Liver (tissue), 9 donors: ENCODE data around the gene CEP295NL. TPM values are rescaled to one million over a fixed set of nuclear protein-coding genes. Genes with fewer than 3 reads are reported as not detected.

Experiments
- DNase-seq: peaks from one replicate; pipeline ENCODE4 v3.0.0-alpha.2; 2017; ENCODE audit warnings: low spot score
- H3K27ac ChIP-seq, 2 donors: one replicate each; pipeline ENCODE4 v1.7.0; 2013; ENCODE audit warnings: inconsistent platforms in 2 of 2, low read length in 2 of 2, control low read depth in 1 of 2, low read depth in 1 of 2, mild to moderate bottlenecking in 1 of 2
- H3K27me3 ChIP-seq, 4 donors: one replicate each; pipeline versions ENCODE4 v1.6.1 to v1.7.0; 2013; ENCODE audit warnings: low read length in 3 of 4, inconsistent platforms in 1 of 4, mild to moderate bottlenecking in 1 of 4, moderate library complexity in 1 of 4; ENCODE audit not compliant: control insufficient read depth in 4 of 4, insufficient read depth in 4 of 4
- H3K36me3 ChIP-seq, 4 donors: one replicate each; pipeline versions ENCODE4 v1.6.1 to v1.7.0; 2013; ENCODE audit warnings: low read length in 3 of 4, mild to moderate bottlenecking in 3 of 4, low read depth in 1 of 4, moderate library complexity in 1 of 4; ENCODE audit not compliant: control insufficient read depth in 4 of 4, insufficient read depth in 3 of 4
- H3K4me1 ChIP-seq, 4 donors: one replicate each; pipeline versions ENCODE4 v1.6.1 to v1.7.0; 2013; ENCODE audit warnings: low read length in 3 of 4, mild to moderate bottlenecking in 3 of 4, moderate library complexity in 1 of 4; ENCODE audit not compliant: control insufficient read depth in 4 of 4, insufficient read depth in 4 of 4
- H3K4me3 ChIP-seq, 3 donors: one replicate each; pipeline versions ENCODE4 v1.6.1 to v1.7.0; 2013; ENCODE audit warnings: low read length in 3 of 3, control low read depth in 1 of 3, low read depth in 1 of 3, mild to moderate bottlenecking in 1 of 3
- H3K9ac ChIP-seq, 2 donors: one replicate each; pipeline ENCODE4 v1.7.0; 2013; ENCODE audit warnings: low read length in 2 of 2, mild to moderate bottlenecking in 2 of 2, moderate library complexity in 2 of 2, control low read depth in 1 of 2, low read depth in 1 of 2
- H3K9me3 ChIP-seq, 4 donors: one replicate each; pipeline versions ENCODE4 v1.6.1 to v1.7.0; 2013; ENCODE audit warnings: low read length in 3 of 4; ENCODE audit not compliant: control insufficient read depth in 4 of 4
- ATF3 ChIP-seq: IDR thresholded peaks from 2 replicates; pipeline ENCODE4 v1.6.1; 2016; ENCODE audit warnings: antibody characterized with exemption
- CTCF ChIP-seq: fragments of 150-350 bp; IDR thresholded peaks from 2 replicates; pipeline ENCODE4 v1.5.1; 2017; ENCODE audit warnings: improper control_type of control experiment, low read depth, low read length; ENCODE audit not compliant: missing input control
- EGR1 ChIP-seq, 2 donors: IDR thresholded peaks; 2 replicates each; pipeline ENCODE4 v1.6.1; 2016 to 2018; ENCODE audit warnings: antibody characterized with exemption in 2 of 2, low read depth in 2 of 2
- FOXA2 ChIP-seq: IDR thresholded peaks from 2 replicates; pipeline ENCODE4 v1.6.1; 2016; ENCODE audit warnings: antibody characterized with exemption
- GABPA ChIP-seq, 2 donors: IDR thresholded peaks in 1 of 2; conservative IDR thresholded peaks in 1 of 2; 2 replicates each; pipeline ENCODE4 v1.6.1; 2016; ENCODE audit warnings: antibody characterized with exemption in 2 of 2, mild to moderate bottlenecking in 1 of 2, moderate library complexity in 1 of 2
- HNF4A ChIP-seq, 2 donors: conservative IDR thresholded peaks; 2 replicates each; pipeline ENCODE4 v1.6.1; 2016; ENCODE audit warnings: antibody characterized with exemption in 2 of 2, mild to moderate bottlenecking in 2 of 2
- HNF4G ChIP-seq: IDR thresholded peaks from 2 replicates; pipeline ENCODE4 v1.6.1; 2016; ENCODE audit warnings: antibody characterized with exemption
- JUND ChIP-seq, 2 donors: IDR thresholded peaks; 2 replicates each; pipeline ENCODE4 v1.6.1; 2016; ENCODE audit warnings: antibody characterized with exemption in 2 of 2
- MAX ChIP-seq: IDR thresholded peaks from 2 replicates; pipeline ENCODE4 v1.6.1; 2016; ENCODE audit warnings: antibody characterized with exemption
- NR2F2 ChIP-seq: IDR thresholded peaks from 2 replicates; pipeline ENCODE4 v1.6.1; 2016; ENCODE audit warnings: antibody characterized with exemption
- REST ChIP-seq: IDR thresholded peaks from 2 replicates; pipeline ENCODE4 v1.6.1; 2016; ENCODE audit warnings: antibody characterized with exemption, mild to moderate bottlenecking
- RXRA ChIP-seq, 2 donors: IDR thresholded peaks; 2 replicates each; pipeline ENCODE4 v1.6.1; 2017 to 2018; ENCODE audit warnings: antibody characterized with exemption in 2 of 2, mild to moderate bottlenecking in 1 of 2
- SP1 ChIP-seq: IDR thresholded peaks from 2 replicates; pipeline ENCODE4 v1.6.1; 2018; ENCODE audit warnings: antibody characterized with exemption, mild to moderate bottlenecking
- TAF1 ChIP-seq: conservative IDR thresholded peaks from 2 replicates; pipeline ENCODE4 v1.6.1; 2016; ENCODE audit warnings: antibody characterized with exemption, mild to moderate bottlenecking
- YY1 ChIP-seq: IDR thresholded peaks from 2 replicates; pipeline ENCODE4 v1.6.1; 2016; ENCODE audit warnings: antibody characterized with exemption, mild to moderate bottlenecking
- ZBTB33 ChIP-seq: IDR thresholded peaks from 2 replicates; pipeline ENCODE4 v1.6.1; 2016; ENCODE audit warnings: antibody characterized with exemption
- WGBS: extraction: QIAGEN DNeasy Blood & Tissue Kit; methylation state at CpG from one replicate; pipeline ENCODE4 v1.1.7; 2013; 5-methylcytosine and 5-hydroxymethylcytosine counted together
- polyA plus RNA-seq, 2 donors: library from polyadenylated mRNA; stranded (reverse) in 1 of 2; unstranded in 1 of 2; fragments of 200-250 nt in 1 of 2; fragments of >200 nt in 1 of 2; fragmentation: Nextera tagmentation in 1 of 2; extraction: Ambion mirVana in 1 of 2; gene quantifications; one replicate each; pipeline versions ENCODE4 v1.2.1 to v1.2.3, GENCODE V29; 2013 to 2015
- total RNA-seq, 2 donors: library from RNA; depleted of rRNA; stranded (reverse); fragments of >200 nt; gene quantifications; one replicate each; pipeline ENCODE4 v1.2.3, GENCODE V29; 2014
- donor health status: healthy.
- donor health status: healthy.
- donor health status: healthy.
- donor health status: healthy.
- donor health status: healthy.

Gene CEP295NL
- total and polyA plus RNA-seq, 4 donors = 0.28 to 1.0 TPM; not detected in 2

- Histone ChIP-seq H3K27me3 (no peaks in the 10 kb centered on the region), H3K27ac (no peak overlapping the region), H3K9ac (no peak overlapping the region), H3K4me3 (no peak overlapping the region), H3K9me3 (no peaks in the 10 kb centered on the region), H3K36me3 (peaks cover 0 to 2% (median 0%) of the 10 kb centered on the region in 4 donors), H3K4me1 (no peaks in the 10 kb centered on the region)
- DNase-seq = no peak
- TF ChIP-seq CTCF (no peak), HNF4G (no peak), YY1 (no peak), SP1 (no peak), ATF3 (no peak)
- WGBS = 93% methylated on average over 25 of the region's 25 CpGs
These were observed 47.3 kb downstream of the CEP295NL start for GRCh38 chr17:78855561-78856165.

- no peak overlapping the region for H3K4me3 ChIP-seq
- DNase-seq = no peak
- no peak overlapping the region for H3K27ac ChIP-seq
- no peaks in the 10 kb centered on the region for H3K9me3 ChIP-seq
- H3K27me3 ChIP-seq = no peaks in the 10 kb centered on the region
- WGBS = 84% methylated on average over 9 of the region's 9 CpGs
- TF ChIP-seq NR2F2 = no peak
- no peak for TF ChIP-seq EGR1 (IDR thresholded peaks at IDR 0.05; ENCODE audit: low read depth in 2 of 2)
- TF ChIP-seq HNF4A (conservative IDR thresholded peaks at IDR 0.05) = no peak
- no peak for TF ChIP-seq CTCF
- TF ChIP-seq FOXA2 = no peak
- TF ChIP-seq JUND (IDR thresholded peaks at IDR 0.05) = no peak
- no peak for TF ChIP-seq HNF4G
- no peak for TF ChIP-seq ATF3
- no peak for TF ChIP-seq MAX
- no peak for TF ChIP-seq RXRA (IDR thresholded peaks at IDR 0.05)
- TF ChIP-seq TAF1 = no peak
- TF ChIP-seq ZBTB33 = no peak
- no peak for TF ChIP-seq SP1
- TF ChIP-seq GABPA (IDR thresholded peaks at IDR 0.05 in 1 of 2, conservative IDR thresholded peaks at IDR 0.05 in 1 of 2) = no peak
- TF ChIP-seq REST = no peak
- no peak for TF ChIP-seq YY1
- H3K36me3 ChIP-seq = peaks cover 0 to 2% (median 0%) of the 10 kb centered on the region in 4 donors
- no peak overlapping the region for H3K9ac ChIP-seq
- no peaks in the 10 kb centered on the region for H3K4me1 ChIP-seq
These were observed 48.5 kb downstream of the CEP295NL start for GRCh38 chr17:78854508-78854907.
